ENCODE data around the gene UBA1.

DNA sequence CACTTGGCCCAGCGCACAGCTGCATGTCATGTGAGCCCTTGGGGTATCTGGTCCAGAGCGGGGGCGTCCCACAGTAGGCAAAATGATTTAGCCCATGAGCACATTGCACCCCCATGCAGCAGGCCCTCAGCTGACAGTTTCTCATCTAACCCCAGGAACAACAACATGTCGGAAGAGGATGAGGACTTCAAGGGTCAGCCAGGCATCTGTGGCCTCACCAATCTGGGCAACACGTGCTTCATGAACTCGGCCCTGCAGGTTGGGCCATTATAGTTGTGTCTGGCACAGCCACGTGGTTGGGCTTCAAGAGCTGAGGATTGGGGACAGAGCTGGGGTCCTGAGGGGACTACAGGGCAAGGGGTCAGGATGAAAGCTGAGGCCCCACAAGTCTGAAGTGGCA lies 47.0 kb downstream of the UBA1 start:
- TF ChIP-seq POLR2A (IDR thresholded peaks at IDR 0.05), result no peak
- TF ChIP-seq, protein P1, sequence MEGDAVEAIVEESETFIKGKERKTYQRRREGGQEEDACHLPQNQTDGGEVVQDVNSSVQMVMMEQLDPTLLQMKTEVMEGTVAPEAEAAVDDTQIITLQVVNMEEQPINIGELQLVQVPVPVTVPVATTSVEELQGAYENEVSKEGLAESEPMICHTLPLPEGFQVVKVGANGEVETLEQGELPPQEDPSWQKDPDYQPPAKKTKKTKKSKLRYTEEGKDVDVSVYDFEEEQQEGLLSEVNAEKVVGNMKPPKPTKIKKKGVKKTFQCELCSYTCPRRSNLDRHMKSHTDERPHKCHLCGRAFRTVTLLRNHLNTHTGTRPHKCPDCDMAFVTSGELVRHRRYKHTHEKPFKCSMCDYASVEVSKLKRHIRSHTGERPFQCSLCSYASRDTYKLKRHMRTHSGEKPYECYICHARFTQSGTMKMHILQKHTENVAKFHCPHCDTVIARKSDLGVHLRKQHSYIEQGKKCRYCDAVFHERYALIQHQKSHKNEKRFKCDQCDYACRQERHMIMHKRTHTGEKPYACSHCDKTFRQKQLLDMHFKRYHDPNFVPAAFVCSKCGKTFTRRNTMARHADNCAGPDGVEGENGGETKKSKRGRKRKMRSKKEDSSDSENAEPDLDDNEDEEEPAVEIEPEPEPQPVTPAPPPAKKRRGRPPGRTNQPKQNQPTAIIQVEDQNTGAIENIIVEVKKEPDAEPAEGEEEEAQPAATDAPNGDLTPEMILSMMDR (IDR thresholded peaks at IDR 0.05), result no peak

Measured in uterus (tissue), 2 donors.